Kidney (tissue), 14 donors: ENCODE measurements around the gene TRIO. TPM values are rescaled to one million over a fixed set of nuclear protein-coding genes. Genes with fewer than 3 reads are reported as not detected.

ENCODE experiments used
- DNase-seq, 5 donors: peaks; one replicate each; pipeline ENCODE4 v3.0.0-alpha.2; 2013 to 2020
- FAIRE-seq: peaks from 2 replicates; lab custom pipeline; 2012; peaks lifted over from hg19 to GRCh38; lab: Jason Lieb, UNC
- H3K27ac ChIP-seq, 2 donors: one replicate each; pipeline ENCODE4 v1.7.0; 2013; ENCODE audit warnings: low read depth in 2 of 2, low read length in 2 of 2, inconsistent platforms in 1 of 2
- H3K27me3 ChIP-seq: one replicate; pipeline ENCODE4 v1.7.1; 2013; ENCODE audit warnings: low read length, inconsistent platforms; ENCODE audit not compliant: control insufficient read depth, insufficient read depth
- H3K36me3 ChIP-seq, 3 donors: one replicate each; pipeline versions ENCODE4 v1.7.0 to v1.7.1; 2013; ENCODE audit warnings: low read length in 3 of 3, control low read depth in 1 of 3, inconsistent platforms in 1 of 3; ENCODE audit not compliant: insufficient read depth in 3 of 3, control insufficient read depth in 2 of 3
- H3K4me1 ChIP-seq, 3 donors: one replicate each; pipeline versions ENCODE4 v1.7.0 to v1.7.1; 2013; ENCODE audit warnings: low read length in 3 of 3, inconsistent platforms in 1 of 3, low read depth in 1 of 3; ENCODE audit not compliant: control insufficient read depth in 2 of 3, insufficient read depth in 2 of 3
- H3K4me3 ChIP-seq, 3 donors: one replicate each; pipeline versions ENCODE4 v1.7.0 to v1.8.1; 2013; ENCODE audit warnings: low read length in 3 of 3, control low read depth in 1 of 3, inconsistent platforms in 1 of 3
- H3K9ac ChIP-seq, 3 donors: one replicate each; pipeline versions ENCODE4 v1.7.0 to v1.7.1; 2013; ENCODE audit warnings: low read length in 3 of 3, control low read depth in 1 of 3, inconsistent platforms in 1 of 3
- H3K9me3 ChIP-seq, 3 donors: one replicate each; pipeline versions ENCODE4 v1.7.0 to v1.7.1; 2013; ENCODE audit warnings: low read length in 3 of 3, control low read depth in 1 of 3, inconsistent platforms in 1 of 3; ENCODE audit not compliant: control insufficient read depth in 2 of 3, insufficient read depth in 1 of 3
- intact Hi-C: fragments of 100-400 bp; cut with DNase I; formaldehyde crosslinking; loops from one replicate; pipeline ENCODE4 v1.11.1; 2022
- polyA plus RNA-seq: library from polyadenylated mRNA; stranded (reverse); fragments of 350-450 nt; fragmentation: Illumina TruSeq; extraction: RNeasy Lipid Tissue Mini Kit (QIAGEN cat#74804); gene quantifications from one replicate; pipeline ENCODE4 v1.2.3, GENCODE V29; 2014; ENCODE audit warnings: low read depth, low replicate concordance; ENCODE audit not compliant: insufficient read depth
- total RNA-seq: library from RNA; stranded (reverse); fragmentation: NEBNext Ultra II Directional; extraction: Animal tissue kit (Norgen Biotek cat#: 25700); gene quantifications from one replicate; pipeline ENCODE4 v1.2.1, GENCODE V29; 2021
- TF ChIP-seq, protein P1 (sequence below): IDR thresholded peaks from 3 replicates; pipeline ENCODE4 v1.5.1; 2012; ENCODE audit warnings: mild to moderate bottlenecking, moderate library complexity, borderline replicate concordance; ENCODE audit not compliant: insufficient read depth; ENCODE audit errors: extremely low read depth
- donor health status: control.
- donor health status: control.
- donor health status: control.
- donor health status: control.
- donor health status: control.
- donor health status: DM: yes; HTN: yes; CAD: no.
- donor health status: Normal renal cell carcinoma (clear cell type).

TRIO gene
- total and polyA plus RNA-seq, 2 donors from 2014 or later, result 9.5 to 149 TPM

DNA sequence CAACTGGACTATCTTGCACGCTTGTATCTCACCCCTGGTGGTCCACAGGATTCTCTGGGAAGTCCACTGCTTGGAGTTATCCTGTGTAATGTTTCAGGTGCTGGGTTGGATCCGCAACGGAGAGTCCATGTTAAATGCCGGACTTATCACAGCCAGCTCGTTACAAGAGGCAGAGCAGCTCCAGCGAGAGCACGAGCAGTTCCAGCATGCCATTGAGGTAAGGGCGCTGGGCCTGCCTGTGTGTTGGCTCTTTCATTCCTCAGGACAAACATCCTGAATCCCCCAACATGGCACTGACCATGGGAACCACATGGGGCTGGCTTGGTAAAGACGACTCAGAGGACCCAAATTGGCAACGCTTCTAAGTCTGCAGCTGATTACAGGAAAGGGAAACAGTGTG is 223.6 kb downstream of the TRIO start:
- intact Hi-C loops, result no loop called here
- H3K27me3 ChIP-seq, result no peaks in the 10 kb centered on the region
- H3K36me3 ChIP-seq, result peaks cover 5 to 66% (median 57%) of the 10 kb centered on the region in 3 donors
- FAIRE-seq (no peak), DNase-seq (no peak)
- H3K9me3 ChIP-seq, result no peaks in the 10 kb centered on the region
- TF ChIP-seq, protein P1, sequence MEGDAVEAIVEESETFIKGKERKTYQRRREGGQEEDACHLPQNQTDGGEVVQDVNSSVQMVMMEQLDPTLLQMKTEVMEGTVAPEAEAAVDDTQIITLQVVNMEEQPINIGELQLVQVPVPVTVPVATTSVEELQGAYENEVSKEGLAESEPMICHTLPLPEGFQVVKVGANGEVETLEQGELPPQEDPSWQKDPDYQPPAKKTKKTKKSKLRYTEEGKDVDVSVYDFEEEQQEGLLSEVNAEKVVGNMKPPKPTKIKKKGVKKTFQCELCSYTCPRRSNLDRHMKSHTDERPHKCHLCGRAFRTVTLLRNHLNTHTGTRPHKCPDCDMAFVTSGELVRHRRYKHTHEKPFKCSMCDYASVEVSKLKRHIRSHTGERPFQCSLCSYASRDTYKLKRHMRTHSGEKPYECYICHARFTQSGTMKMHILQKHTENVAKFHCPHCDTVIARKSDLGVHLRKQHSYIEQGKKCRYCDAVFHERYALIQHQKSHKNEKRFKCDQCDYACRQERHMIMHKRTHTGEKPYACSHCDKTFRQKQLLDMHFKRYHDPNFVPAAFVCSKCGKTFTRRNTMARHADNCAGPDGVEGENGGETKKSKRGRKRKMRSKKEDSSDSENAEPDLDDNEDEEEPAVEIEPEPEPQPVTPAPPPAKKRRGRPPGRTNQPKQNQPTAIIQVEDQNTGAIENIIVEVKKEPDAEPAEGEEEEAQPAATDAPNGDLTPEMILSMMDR, result no peak
- H3K4me3 ChIP-seq, result no peak overlapping the region
- H3K9ac ChIP-seq, result no peak overlapping the region
- H3K27ac ChIP-seq, result no peak overlapping the region
- H3K4me1 ChIP-seq, result no peaks in the 10 kb centered on the region

GRCh38 chr5:14367364-14367763 is 224.2 kb downstream of the TRIO start:
- FAIRE-seq, result no peak
- Histone ChIP-seq H3K9ac (no peak overlapping the region), H3K36me3 (peaks cover 5 to 66% (median 60%) of the 10 kb centered on the region in 3 donors), H3K9me3 (no peaks in the 10 kb centered on the region), H3K27ac (no peak overlapping the region), H3K4me3 (no peak overlapping the region), H3K27me3 (no peaks in the 10 kb centered on the region), H3K4me1 (no peaks in the 10 kb centered on the region)
- no peak for DNase-seq
- TF ChIP-seq, protein P1, result no peak
- intact Hi-C loops, result no loop called here

GRCh38 chr5:14369780-14370179 is 226.6 kb downstream of the TRIO start:
- H3K36me3 ChIP-seq, result peaks cover 5 to 55% (median 52%) of the 10 kb centered on the region in 3 donors
- no peaks in the 10 kb centered on the region for H3K9me3 ChIP-seq
- no peak for DNase-seq
- no peak for FAIRE-seq
- H3K4me3 ChIP-seq, result no peak overlapping the region
- H3K27ac ChIP-seq, result no peak overlapping the region
- TF ChIP-seq, protein P1, result no peak
- no peak overlapping the region for H3K9ac ChIP-seq
- H3K27me3 ChIP-seq, result no peaks in the 10 kb centered on the region
- intact Hi-C loops, result no loop called here
- no peaks in the 10 kb centered on the region for H3K4me1 ChIP-seq

DNA sequence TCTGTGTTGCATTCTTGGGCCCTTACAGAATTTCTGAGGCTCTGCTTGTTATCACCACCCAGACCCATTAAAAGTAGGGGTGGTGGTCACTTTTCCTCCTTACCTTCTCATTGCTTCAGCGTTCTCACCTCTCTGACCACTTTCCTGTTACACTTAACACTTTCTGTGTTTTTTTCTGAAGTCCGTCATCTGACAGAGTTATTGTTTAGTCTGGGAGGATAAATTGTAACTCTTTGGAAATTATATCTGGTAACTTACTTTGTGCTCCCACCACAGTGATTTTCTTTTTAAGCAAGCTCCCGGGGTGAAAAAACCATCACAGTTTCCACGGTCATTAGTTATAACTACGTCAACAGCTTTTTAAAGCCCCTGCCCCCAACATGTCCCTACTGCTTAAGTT is 227.2 kb downstream of the TRIO start:
- Histone ChIP-seq H3K4me1 (no peaks in the 10 kb centered on the region), H3K9me3 (no peaks in the 10 kb centered on the region), H3K36me3 (peaks cover 4 to 49% (median 46%) of the 10 kb centered on the region in 3 donors), H3K27me3 (no peaks in the 10 kb centered on the region), H3K4me3 (no peak overlapping the region), H3K9ac (no peak overlapping the region), H3K27ac (no peak overlapping the region)
- DNase-seq, result no peak
- TF ChIP-seq, protein P1, result no peak
- intact Hi-C loops, result no loop called here
- FAIRE-seq, result no peak
